ENCODE measurements around the gene ABCC2.

Gene ABCC2

GRCh38 chr10:99841746-99842145 is 59.3 kb downstream of the ABCC2 start:
- no peak for DNase-seq (ENCODE audit: low read depth)
- TF ChIP-seq, protein P1, sequence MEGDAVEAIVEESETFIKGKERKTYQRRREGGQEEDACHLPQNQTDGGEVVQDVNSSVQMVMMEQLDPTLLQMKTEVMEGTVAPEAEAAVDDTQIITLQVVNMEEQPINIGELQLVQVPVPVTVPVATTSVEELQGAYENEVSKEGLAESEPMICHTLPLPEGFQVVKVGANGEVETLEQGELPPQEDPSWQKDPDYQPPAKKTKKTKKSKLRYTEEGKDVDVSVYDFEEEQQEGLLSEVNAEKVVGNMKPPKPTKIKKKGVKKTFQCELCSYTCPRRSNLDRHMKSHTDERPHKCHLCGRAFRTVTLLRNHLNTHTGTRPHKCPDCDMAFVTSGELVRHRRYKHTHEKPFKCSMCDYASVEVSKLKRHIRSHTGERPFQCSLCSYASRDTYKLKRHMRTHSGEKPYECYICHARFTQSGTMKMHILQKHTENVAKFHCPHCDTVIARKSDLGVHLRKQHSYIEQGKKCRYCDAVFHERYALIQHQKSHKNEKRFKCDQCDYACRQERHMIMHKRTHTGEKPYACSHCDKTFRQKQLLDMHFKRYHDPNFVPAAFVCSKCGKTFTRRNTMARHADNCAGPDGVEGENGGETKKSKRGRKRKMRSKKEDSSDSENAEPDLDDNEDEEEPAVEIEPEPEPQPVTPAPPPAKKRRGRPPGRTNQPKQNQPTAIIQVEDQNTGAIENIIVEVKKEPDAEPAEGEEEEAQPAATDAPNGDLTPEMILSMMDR (IDR thresholded peaks at IDR 0.05; ENCODE audit: control insufficient read depth, extremely low read depth, insufficient read depth) = no peak
- H3K4me3 ChIP-seq (ENCODE audit: low read depth, low read length) = no peak overlapping the region

- TF ChIP-seq, protein P1 (IDR thresholded peaks at IDR 0.05; ENCODE audit: control insufficient read depth, extremely low read depth, insufficient read depth) = no peak
- no peak for DNase-seq (ENCODE audit: low read depth)
- H3K4me3 ChIP-seq (ENCODE audit: low read depth, low read length) = no peak overlapping the region
These were observed 60.9 kb downstream of the ABCC2 start for GRCh38 chr10:99843310-99843709.

DNA sequence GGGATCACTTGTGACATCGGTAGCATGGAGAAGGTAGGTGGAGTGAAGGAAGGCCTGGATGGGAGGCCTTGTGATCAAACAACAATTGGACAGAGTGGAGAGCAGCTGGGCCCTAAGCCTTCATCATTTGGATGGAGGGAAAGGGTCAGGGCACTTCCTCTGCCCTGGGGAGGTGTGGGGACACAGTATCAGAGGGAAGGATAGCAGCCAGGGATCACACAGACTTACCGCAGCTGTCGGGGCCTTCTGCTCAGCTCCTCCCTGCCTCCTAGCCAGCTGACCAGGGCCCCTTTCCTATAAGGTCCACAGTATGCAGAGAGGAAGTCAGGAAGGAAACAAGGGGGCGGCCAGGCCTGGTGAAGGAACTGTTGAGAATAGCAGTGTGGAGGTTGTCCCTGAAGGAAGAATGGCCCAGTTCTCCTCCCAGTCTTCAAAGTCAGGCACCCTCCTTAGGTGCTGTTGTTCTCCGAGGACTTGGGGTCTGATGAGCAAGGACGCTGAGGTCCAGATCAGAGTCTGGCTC is 62.1 kb downstream of the ABCC2 start:
- DNase-seq (ENCODE audit: low read depth) = no peak
- H3K4me3 ChIP-seq (ENCODE audit: low read depth, low read length) = no peak overlapping the region
- TF ChIP-seq, protein P1 (IDR thresholded peaks at IDR 0.05; ENCODE audit: control insufficient read depth, extremely low read depth, insufficient read depth) = no peak

DNA sequence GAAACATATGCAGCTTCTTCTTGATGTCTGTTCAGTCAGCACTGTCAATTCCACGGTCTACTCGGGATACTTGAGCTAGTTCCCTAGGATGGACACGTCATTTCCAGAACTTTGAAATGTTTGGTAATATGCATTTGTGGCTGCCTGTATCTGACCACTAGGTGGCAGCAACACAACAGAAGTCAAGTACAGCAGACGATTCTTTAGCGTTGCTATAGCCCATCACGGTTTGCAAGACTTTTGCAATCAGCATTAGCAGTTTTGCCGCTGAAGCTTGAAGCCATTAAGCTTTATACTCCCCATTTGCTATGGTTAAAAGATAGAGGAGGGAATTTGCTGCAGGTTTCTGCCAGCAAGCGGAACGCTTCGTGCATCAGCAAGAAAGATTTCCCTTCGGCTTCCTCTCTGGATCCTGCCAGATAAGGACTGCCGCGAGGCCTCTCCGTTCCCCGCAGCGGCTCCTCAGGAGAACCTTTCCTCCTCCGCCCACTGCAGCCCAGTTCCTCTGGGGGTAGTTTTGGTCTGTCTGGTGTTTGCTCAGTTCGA is 63.5 kb downstream of the ABCC2 start:
- H3K4me3 ChIP-seq (ENCODE audit: low read depth, low read length) = no peak overlapping the region
- TF ChIP-seq, protein P1 (IDR thresholded peaks at IDR 0.05; ENCODE audit: control insufficient read depth, extremely low read depth, insufficient read depth) = peak; percentile 82
- DNase-seq (ENCODE audit: low read depth) = peak; percentile 41

- TF ChIP-seq, protein P1 (IDR thresholded peaks at IDR 0.05; ENCODE audit: control insufficient read depth, extremely low read depth, insufficient read depth) = no peak
- H3K4me3 ChIP-seq (ENCODE audit: low read depth, low read length) = no peak overlapping the region
- no peak for DNase-seq (ENCODE audit: low read depth)
These were observed 66.6 kb downstream of the ABCC2 start for GRCh38 chr10:99849057-99849456.

GRCh38 chr10:99849536-99849935 is 67.1 kb downstream of the ABCC2 start:
- TF ChIP-seq, protein P1 (IDR thresholded peaks at IDR 0.05; ENCODE audit: control insufficient read depth, extremely low read depth, insufficient read depth) = no peak
- DNase-seq (ENCODE audit: low read depth) = no peak
- H3K4me3 ChIP-seq (ENCODE audit: low read depth, low read length) = no peak overlapping the region
